HepG2 (cell line): ENCODE measurements around the gene FOSB. TPM values are rescaled to one million over a fixed set of nuclear protein-coding genes. Genes with fewer than 3 reads are reported as not detected.

Experiments
- ATAC-seq: fragments of 200-7000 bp; cut with Tn5 transposase; 3 replicates; pipeline ENCODE4 v1.9.1; 2020; ENCODE audit warnings: mild to moderate bottlenecking, moderate library complexity
- BruUV-seq: library from RNA; stranded (reverse); fragments of 400-500 nt; replicated peaks from 2 replicates; lab custom pipeline; 2021; lab: Mats Ljungman, UMichigan
- CTCF ChIA-PET: fragments of 300-600 bp; formaldehyde crosslinking; extraction: SDS; loops from one replicate; lab custom pipeline; 2021; ENCODE audit warnings: low total read pairs, inconsistent platforms, low intra/inter-chr PET ratio; lab: Yijun Ruan, JAX
- POLR2A ChIA-PET: fragments of 350-600 bp; sonication (Branson Sonifier 250); formaldehyde crosslinking; loops from one replicate; lab custom pipeline; 2020; ENCODE audit warnings: antibody characterized with exemption, inconsistent platforms; lab: Yijun Ruan, JAX
- DNase-seq: peaks from one replicate; pipeline ENCODE4 v3.0.0-alpha.2; 2015; ENCODE audit warnings: low spot score
- FAIRE-seq: peaks from 3 replicates; lab custom pipeline; 2011; peaks lifted over from hg19 to GRCh38; lab: Jason Lieb, UNC
- H2AFZ ChIP-seq: one replicate; pipeline ENCODE4 v1.6.1; 2011; ENCODE audit warnings: low read length, inconsistent platforms
- H3K27ac ChIP-seq: fragments of 300-600 bp; 3 replicates; pipeline ENCODE4 v1.8.0; 2011; ENCODE audit warnings: mixed run types, mild to moderate bottlenecking, mixed read lengths, low read length, inconsistent platforms; ENCODE audit not compliant: insufficient read depth; ENCODE audit errors: extremely low read length
- H3K27me3 ChIP-seq, 2 experiments: fragments of 200-600 bp in 1 of 2; 2 replicates in 1 of 2; 3 replicates in 1 of 2; pipeline versions ENCODE4 v1.6.0 to v1.8.0; 2011; ENCODE audit warnings: low read length in 2 of 2, mild to moderate bottlenecking in 2 of 2, moderate library complexity in 2 of 2, inconsistent platforms in 1 of 2; ENCODE audit not compliant: insufficient read depth in 2 of 2, control insufficient read depth in 1 of 2
- H3K36me3 ChIP-seq, 2 experiments: fragments of 200-600 bp in 1 of 2; replicated peaks in 1 of 2; 2 replicates in 1 of 2; 3 replicates in 1 of 2; pipeline versions ENCODE4 v1.5.1 to v1.8.0; 2011; ENCODE audit warnings: low read length in 2 of 2, inconsistent platforms in 1 of 2; ENCODE audit not compliant: insufficient read depth in 2 of 2, control insufficient read depth in 1 of 2
- H3K4me1 ChIP-seq: 2 replicates; pipeline ENCODE4 v1.5.1; 2012; ENCODE audit warnings: low read length, inconsistent platforms; ENCODE audit not compliant: insufficient read depth
- H3K4me2 ChIP-seq: 2 replicates; pipeline ENCODE4 v1.6.0; 2011; ENCODE audit warnings: low read depth, low read length, inconsistent platforms
- H3K4me3 ChIP-seq, 3 experiments: fragments of 200-600 bp in 1 of 3; sonication (generic), shearing (Covaris generic) in 1 of 3; replicated peaks in 1 of 3; 2 replicates each; pipeline ENCODE4 v1.5.1; 2011 to 2016; ENCODE audit warnings: low read length in 3 of 3, inconsistent platforms in 2 of 3, low read depth in 2 of 3, mild to moderate bottlenecking in 2 of 3, control low read depth in 1 of 3, mixed read lengths in 1 of 3; ENCODE audit not compliant: insufficient read depth in 1 of 3
- H3K79me2 ChIP-seq: one replicate; pipeline ENCODE4 v1.6.1; 2011; ENCODE audit warnings: low read length, inconsistent platforms; ENCODE audit not compliant: insufficient read depth
- H3K9ac ChIP-seq: 2 replicates; pipeline ENCODE4 v1.6.0; 2011; ENCODE audit warnings: mild to moderate bottlenecking, low read depth, low read length, inconsistent platforms; ENCODE audit not compliant: insufficient read depth
- H3K9me3 ChIP-seq: 2 replicates; pipeline ENCODE4 v1.5.1; 2012; ENCODE audit warnings: mild to moderate bottlenecking, low read length
- H4K20me1 ChIP-seq: 2 replicates; pipeline ENCODE4 v1.6.0; 2011; ENCODE audit warnings: inconsistent platforms, mild to moderate bottlenecking, low read length, moderate library complexity; ENCODE audit not compliant: insufficient read depth
- CC2D1A ChIP-seq: sonication (generic); formaldehyde crosslinking; IDR thresholded peaks from 2 replicates; pipeline ENCODE4 v1.8.1; 2023; ENCODE audit warnings: mild to moderate bottlenecking, missing genetic modification reagents
- DMTF1 ChIP-seq: sonication (generic); formaldehyde crosslinking; IDR thresholded peaks from 2 replicates; pipeline ENCODE4 v1.4.0; 2020; ENCODE audit warnings: mild to moderate bottlenecking, missing genetic modification reagents
- GPBP1L1 ChIP-seq: sonication (generic); formaldehyde crosslinking; IDR thresholded peaks from 2 replicates; pipeline ENCODE4 v1.5.0; 2020; ENCODE audit warnings: mild to moderate bottlenecking, missing genetic modification reagents
- HNF4A ChIP-seq: sonication (generic); formaldehyde crosslinking; IDR thresholded peaks from 2 replicates; pipeline ENCODE4 v1.4.0; 2020; ENCODE audit warnings: missing genetic modification reagents
- MAFG ChIP-seq: sonication (generic); formaldehyde crosslinking; IDR thresholded peaks from 2 replicates; pipeline ENCODE4 v1.5.1; 2020; ENCODE audit warnings: mild to moderate bottlenecking, missing genetic modification reagents
- MLXIP ChIP-seq: sonication (generic); formaldehyde crosslinking; IDR thresholded peaks from 2 replicates; pipeline ENCODE4 v1.9.0; 2021; ENCODE audit warnings: missing genetic modification reagents, borderline replicate concordance
- REPIN1 ChIP-seq: sonication (generic); formaldehyde crosslinking; IDR thresholded peaks from 2 replicates; pipeline ENCODE4 v1.8.0; 2022; ENCODE audit warnings: missing genetic modification reagents, low read depth, mild to moderate bottlenecking, borderline replicate concordance
- ZNF121 ChIP-seq: sonication (generic); formaldehyde crosslinking; IDR thresholded peaks from 2 replicates; pipeline ENCODE4 v1.5.0; 2020; ENCODE audit warnings: mild to moderate bottlenecking, missing genetic modification reagents
- ZNF230 ChIP-seq: sonication (generic); formaldehyde crosslinking; IDR thresholded peaks from 2 replicates; pipeline ENCODE4 v1.4.0; 2020; ENCODE audit warnings: mild to moderate bottlenecking, missing genetic modification reagents
- ZNF564 ChIP-seq: sonication (generic); formaldehyde crosslinking; IDR thresholded peaks from 2 replicates; pipeline ENCODE4 v1.8.1; 2023; ENCODE audit warnings: mild to moderate bottlenecking, missing genetic modification reagents
- ZNF646 ChIP-seq: sonication (generic); formaldehyde crosslinking; IDR thresholded peaks from 2 replicates; pipeline ENCODE4 v1.9.0; 2021; ENCODE audit warnings: mild to moderate bottlenecking, missing genetic modification reagents
- ZSCAN31 ChIP-seq: sonication (generic); formaldehyde crosslinking; IDR thresholded peaks from 2 replicates; pipeline ENCODE4 v1.5.0; 2020; ENCODE audit warnings: low read depth, mild to moderate bottlenecking, missing genetic modification reagents
- WGBS: methylation state at CpG from one replicate; pipeline ENCODE4 v1.1.6; 2017; ENCODE audit warnings: low lambda C conversion rate; 5-methylcytosine and 5-hydroxymethylcytosine counted together
- in situ Hi-C: cut with HindIII; loops from 2 replicates; pipeline ENCODE4 v1.10.0; 2017; ENCODE audit warnings: low pct_unique_long_range_greater_than_20kb; ENCODE audit not compliant: extremely low pct_ligation_motif_present
- intact Hi-C: fragments of 100-400 bp; cut with micrococcal nuclease; formaldehyde crosslinking; loops from one replicate; pipeline ENCODE4 v1.10.0; 2022; ENCODE audit not compliant: unreplicated experiment
- polyA plus RNA-seq, 8 experiments: library from polyadenylated mRNA; depleted of rRNA in 3 of 8; stranded (reverse) in 7 of 8; unstranded in 1 of 8; fragments of >200 nt; fragmentation: Illumina TruSeq in 4 of 8; extraction: Trizol in 4 of 8; gene quantifications; 2 replicates each; pipeline versions ENCODE4 v1.2.1 to v1.2.3, GENCODE V29; 2011 to 2016; ENCODE audit warnings: low read depth in 4 of 8, missing spikeins in 1 of 8, mixed read lengths in 1 of 8; ENCODE audit not compliant: insufficient read depth in 1 of 8
- total RNA-seq, 5 experiments: library from RNA; depleted of rRNA; stranded (reverse); fragments of >200 nt; fragmentation: Illumina TruSeq; extraction: Trizol; gene quantifications; 2 replicates each; pipeline ENCODE4 v1.2.3, GENCODE V29; 2016; ENCODE audit warnings: low read depth in 1 of 5

FOSB gene
- total and polyA plus RNA-seq, 2 of the 13 experiments (the other 11 are each of a cell fraction or from before 2014, with no cell fraction given): 2.8 to 6.0 TPM

GRCh38 chr19:45518469-45518826 is 50.7 kb downstream of the FOSB start:
- DNase-seq: no peak
- peak; percentile 95 for TF ChIP-seq ZNF121 (CRISPR knock-in tag)
- no peak for TF ChIP-seq CC2D1A
- TF ChIP-seq MAFG (CRISPR knock-in tag): no peak
- TF ChIP-seq HNF4A: 0 out of 2 replicates have a peak, but pooled peaks have one; percentile 37
- no peak for TF ChIP-seq ZNF230 (CRISPR knock-in tag)
- no peak for TF ChIP-seq ZNF564
- no peak for TF ChIP-seq DMTF1 (CRISPR knock-in tag)
- TF ChIP-seq ZNF646: no peak
- TF ChIP-seq MLXIP (CRISPR knock-in tag): no peak
- no peak for TF ChIP-seq ZSCAN31 (CRISPR knock-in tag)
- no peak for TF ChIP-seq GPBP1L1
- TF ChIP-seq REPIN1: no peak

More at GRCh38 chr19:45518469-45518826, 50.7 kb downstream of the FOSB start:
- peaks cover 5% of the 10 kb centered on the region for H4K20me1 ChIP-seq
- H3K9ac ChIP-seq: no peak overlapping the region
- H2AFZ ChIP-seq: no peak overlapping the region
- peak; percentile 52 for FAIRE-seq
- peaks cover 15% of the 10 kb centered on the region for H3K79me2 ChIP-seq
- ChIA-PET CTCF (no interaction called here), POLR2A (no interaction called here)
- WGBS: 38% methylated on average over 7 of the region's 7 CpGs
- peak overlapping the region; percentile 18; the same call in 1 of the 2 replicates for H3K4me2 ChIP-seq
- BruUV-seq: no TSS peak
- H3K9me3 ChIP-seq: no peaks in the 10 kb centered on the region
- no peak overlapping the region for H3K4me3 ChIP-seq
- peaks cover 22 to 41% of the 10 kb centered on the region in 2 experiments; a peak in 4 of 5 replicates for H3K36me3 ChIP-seq
- intact Hi-C loops (no loop called here), in situ Hi-C loops (no loop called here)
- peaks cover 50% of the 10 kb centered on the region for H3K4me1 ChIP-seq
- no peaks in the 10 kb centered on the region for H3K27me3 ChIP-seq
- peak overlapping the region; percentile 43 for H3K27ac ChIP-seq
- no peak for ATAC-seq
